GM12878 (cell line): ENCODE measurements around the gene WWC2. TPM values are rescaled to one million over a fixed set of nuclear protein-coding genes. Genes with fewer than 3 reads are reported as not detected.

Source experiments
- ATAC-seq: fragments of 200-7000 bp; cut with Tn5 transposase; 3 replicates; pipeline ENCODE4 v1.9.1; 2020; ENCODE audit warnings: mild to moderate bottlenecking, moderate library complexity
- BruUV-seq: library from RNA; stranded (reverse); fragments of 400-500 nt; replicated peaks from 2 replicates; lab custom pipeline; 2021; lab: Mats Ljungman, UMichigan
- CTCF ChIA-PET: fragments of 300-600 bp; sonication (Branson Sonifier 250); formaldehyde crosslinking; extraction: SDS; loops from one replicate; lab custom pipeline; 2021; ENCODE audit warnings: inconsistent platforms; lab: Yijun Ruan, JAX
- POLR2A ChIA-PET: fragments of 350-600 bp; formaldehyde crosslinking; extraction: SDS; loops from one replicate; lab custom pipeline; 2021; ENCODE audit warnings: inconsistent platforms; lab: Charles Lee
- RAD21 ChIA-PET: fragments of 300-600 bp; sonication (Branson Sonifier 250); formaldehyde crosslinking; loops from one replicate; lab custom pipeline; 2023; ENCODE audit warnings: antibody characterized with exemption; ENCODE audit not compliant: unreplicated experiment; lab: Charles Lee
- SMC1A ChIA-PET: fragments of 300-600 bp; sonication (Branson Sonifier 250); formaldehyde crosslinking; loops from one replicate; lab custom pipeline; 2023; ENCODE audit not compliant: unreplicated experiment, uncharacterized antibody; lab: Charles Lee
- DNase-seq: peaks from one replicate; pipeline ENCODE4 v3.0.0-alpha.2; 2011; ENCODE audit warnings: low read depth, low spot score
- FAIRE-seq: peaks from 3 replicates; lab custom pipeline; 2011; peaks lifted over from hg19 to GRCh38; lab: Jason Lieb, UNC
- H2AFZ ChIP-seq: 2 replicates; pipeline ENCODE4 v1.6.0; 2011; ENCODE audit warnings: low read depth, low read length, control low read depth; ENCODE audit not compliant: control insufficient read depth
- H3K27ac ChIP-seq: 2 replicates; pipeline ENCODE4 v1.5.1; 2011; ENCODE audit warnings: control low read depth; ENCODE audit not compliant: control insufficient read depth, insufficient read depth
- H3K27me3 ChIP-seq, 2 experiments: replicated peaks in 1 of 2; 2 replicates each; pipeline versions ENCODE4 v1.6.0 to v1.6.1; 2011; ENCODE audit warnings: low read length in 1 of 2; ENCODE audit not compliant: control insufficient read depth in 2 of 2, insufficient read depth in 2 of 2
- H3K36me3 ChIP-seq, 2 experiments: 2 replicates each; pipeline ENCODE4 v1.5.1; 2011; ENCODE audit warnings: low read length in 1 of 2; ENCODE audit not compliant: control insufficient read depth in 2 of 2, insufficient read depth in 2 of 2
- H3K4me1 ChIP-seq: 2 replicates; pipeline ENCODE4 v1.6.1; 2011; ENCODE audit warnings: mild to moderate bottlenecking, low read length, moderate library complexity, mixed read lengths; ENCODE audit not compliant: control insufficient read depth, insufficient read depth
- H3K4me2 ChIP-seq: 2 replicates; pipeline ENCODE4 v1.6.0; 2011; ENCODE audit warnings: control low read depth; ENCODE audit not compliant: control insufficient read depth, insufficient read depth
- H3K4me3 ChIP-seq: fragments of 200-600 bp; sonication (generic); 2 replicates; pipeline ENCODE4 v1.5.1; 2016
- H3K79me2 ChIP-seq: 2 replicates; pipeline ENCODE4 v1.6.0; 2011; ENCODE audit warnings: low read length; ENCODE audit not compliant: control insufficient read depth, insufficient read depth
- H3K9ac ChIP-seq: 2 replicates; pipeline ENCODE4 v1.8.0; 2011; ENCODE audit warnings: low read length, control low read depth, mixed read lengths; ENCODE audit not compliant: control insufficient read depth, insufficient read depth
- H3K9me3 ChIP-seq: replicated peaks from 3 replicates; pipeline ENCODE4 v1.5.1; 2011; ENCODE audit warnings: mild to moderate bottlenecking, low read length; ENCODE audit not compliant: control insufficient read depth, insufficient read depth
- H4K20me1 ChIP-seq: 2 replicates; pipeline ENCODE4 v1.6.0; 2011; ENCODE audit not compliant: control insufficient read depth, insufficient read depth
- ATF7 ChIP-seq: fragments of 450-650 bp; IDR thresholded peaks from 2 replicates; pipeline ENCODE4 v1.6.1; 2016; ENCODE audit warnings: low read depth, mild to moderate bottlenecking
- BMI1 ChIP-seq: fragments of 450-650 bp; IDR thresholded peaks from 2 replicates; pipeline ENCODE4 v1.6.1; 2016; ENCODE audit warnings: mild to moderate bottlenecking, moderate library complexity, borderline replicate concordance
- CHD2 ChIP-seq: IDR thresholded peaks from 2 replicates; pipeline ENCODE4 v1.6.1; 2011; ENCODE audit warnings: low read depth, low read length, improper control_type of control experiment, borderline replicate concordance
- JUND ChIP-seq: IDR thresholded peaks from 2 replicates; pipeline ENCODE4 v1.6.1; 2012; ENCODE audit warnings: low read depth, mild to moderate bottlenecking, low read length, improper control_type of control experiment, moderate library complexity
- NFIC ChIP-seq: IDR thresholded peaks from 2 replicates; pipeline ENCODE4 v1.6.1; 2012; ENCODE audit warnings: low read depth, mild to moderate bottlenecking, inconsistent platforms, low read length, moderate library complexity
- NFXL1 ChIP-seq: fragments of 450-650 bp; IDR thresholded peaks from 2 replicates; pipeline ENCODE4 v1.6.1; 2017; ENCODE audit warnings: antibody characterized with exemption, mild to moderate bottlenecking, borderline replicate concordance
- PAX8 ChIP-seq: fragments of 450-650 bp; IDR thresholded peaks from 2 replicates; pipeline ENCODE4 v1.6.1; 2017; ENCODE audit warnings: mild to moderate bottlenecking, moderate library complexity
- SMAD5 ChIP-seq: IDR thresholded peaks from 2 replicates; pipeline ENCODE4 v1.6.1; 2016; ENCODE audit warnings: antibody characterized with exemption, low read depth
- SMC3 ChIP-seq: IDR thresholded peaks from 2 replicates; pipeline ENCODE4 v1.6.1; 2011; ENCODE audit warnings: low read length, improper control_type of control experiment, borderline replicate concordance
- SRF ChIP-seq, 2 experiments: IDR thresholded peaks; 2 replicates each; pipeline ENCODE4 v1.6.1; 2011; ENCODE audit warnings: low read depth in 2 of 2, low read length in 2 of 2, mild to moderate bottlenecking in 1 of 2, moderate library complexity in 1 of 2
- TCF3 ChIP-seq: IDR thresholded peaks from 2 replicates; pipeline ENCODE4 v1.6.1; 2012; ENCODE audit warnings: low read depth, mild to moderate bottlenecking, low read length, borderline replicate concordance; ENCODE audit not compliant: insufficient read depth
- WRNIP1 ChIP-seq: IDR thresholded peaks from 2 replicates; pipeline ENCODE4 v1.6.1; 2011; ENCODE audit warnings: low read depth, low read length, improper control_type of control experiment, borderline replicate concordance
- ZNF24 ChIP-seq: fragments of 450-650 bp; IDR thresholded peaks from 2 replicates; pipeline ENCODE4 v1.6.1; 2017; ENCODE audit warnings: antibody characterized with exemption, mild to moderate bottlenecking
- in situ Hi-C: fragments of 300-500 bp; cut with MboI; formaldehyde crosslinking; loops from 9 replicates; pipeline ENCODE4 v1.14.3; 2018; ENCODE audit warnings: mixed read lengths
- intact Hi-C: fragments of 100-400 bp; cut with micrococcal nuclease; formaldehyde crosslinking; loops from one replicate; pipeline ENCODE4 v1.14.2; 2022; ENCODE audit not compliant: unreplicated experiment
- polyA plus RNA-seq, 11 experiments: library from polyadenylated mRNA; depleted of rRNA in 4 of 11; unstranded in 6 of 11; stranded (reverse) in 5 of 11; fragments of >200 nt; fragmentation: Nextera tagmentation in 4 of 11; fragmentation: Illumina TruSeq in 1 of 11; extraction: Ambion mirVana in 4 of 11; extraction: Trizol in 1 of 11; gene quantifications; 1 replicate in 1 of 11; 2 replicates in 10 of 11; pipeline versions ENCODE4 v1.2.1 to v1.2.3, GENCODE V29; 2011 to 2016; ENCODE audit warnings: inconsistent platforms in 2 of 11, missing spikeins in 2 of 11, low read depth in 1 of 11
- total RNA-seq, 4 experiments: library from RNA; depleted of rRNA in 3 of 4; stranded (reverse); fragments of >200 nt in 3 of 4; fragmentation: Illumina TruSeq in 1 of 4; extraction: Trizol in 1 of 4; gene quantifications; 2 replicates each; pipeline versions ENCODE4 v1.2.1 to v1.2.3, GENCODE V29; 2013 to 2021
- TF ChIP-seq, protein P1 (sequence below): fragments of 450-650 bp; IDR thresholded peaks from 2 replicates; pipeline ENCODE4 v1.6.1; 2016; ENCODE audit warnings: mild to moderate bottlenecking, moderate library complexity, borderline replicate concordance

Gene WWC2
- total and polyA plus RNA-seq, 10 of the 15 experiments (the other 5 are each of a cell fraction or from before 2014, with no cell fraction given), result 0.02 to 0.72 (median 0.06) TPM; not detected in 3

DNA sequence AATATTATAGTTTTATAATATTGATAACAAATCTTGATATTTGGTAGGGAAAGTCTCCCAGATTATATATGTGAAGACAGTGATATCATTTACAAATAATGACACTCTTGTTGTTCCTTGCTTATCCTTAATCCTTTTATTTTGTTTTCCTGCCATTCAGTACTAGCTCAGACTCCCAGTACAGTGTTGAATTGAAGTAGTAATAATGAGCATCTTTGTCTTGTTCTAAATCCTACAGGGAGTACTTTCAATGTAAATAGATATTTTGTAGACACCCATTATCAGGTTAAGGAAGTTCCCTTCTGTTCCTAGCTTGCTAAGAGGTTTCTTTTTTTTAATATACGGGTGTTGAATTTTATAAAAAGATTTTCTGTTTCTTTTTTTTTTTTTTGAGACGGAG, 33.0 kb downstream of the WWC2 start (continued):
- TF ChIP-seq, protein P1, sequence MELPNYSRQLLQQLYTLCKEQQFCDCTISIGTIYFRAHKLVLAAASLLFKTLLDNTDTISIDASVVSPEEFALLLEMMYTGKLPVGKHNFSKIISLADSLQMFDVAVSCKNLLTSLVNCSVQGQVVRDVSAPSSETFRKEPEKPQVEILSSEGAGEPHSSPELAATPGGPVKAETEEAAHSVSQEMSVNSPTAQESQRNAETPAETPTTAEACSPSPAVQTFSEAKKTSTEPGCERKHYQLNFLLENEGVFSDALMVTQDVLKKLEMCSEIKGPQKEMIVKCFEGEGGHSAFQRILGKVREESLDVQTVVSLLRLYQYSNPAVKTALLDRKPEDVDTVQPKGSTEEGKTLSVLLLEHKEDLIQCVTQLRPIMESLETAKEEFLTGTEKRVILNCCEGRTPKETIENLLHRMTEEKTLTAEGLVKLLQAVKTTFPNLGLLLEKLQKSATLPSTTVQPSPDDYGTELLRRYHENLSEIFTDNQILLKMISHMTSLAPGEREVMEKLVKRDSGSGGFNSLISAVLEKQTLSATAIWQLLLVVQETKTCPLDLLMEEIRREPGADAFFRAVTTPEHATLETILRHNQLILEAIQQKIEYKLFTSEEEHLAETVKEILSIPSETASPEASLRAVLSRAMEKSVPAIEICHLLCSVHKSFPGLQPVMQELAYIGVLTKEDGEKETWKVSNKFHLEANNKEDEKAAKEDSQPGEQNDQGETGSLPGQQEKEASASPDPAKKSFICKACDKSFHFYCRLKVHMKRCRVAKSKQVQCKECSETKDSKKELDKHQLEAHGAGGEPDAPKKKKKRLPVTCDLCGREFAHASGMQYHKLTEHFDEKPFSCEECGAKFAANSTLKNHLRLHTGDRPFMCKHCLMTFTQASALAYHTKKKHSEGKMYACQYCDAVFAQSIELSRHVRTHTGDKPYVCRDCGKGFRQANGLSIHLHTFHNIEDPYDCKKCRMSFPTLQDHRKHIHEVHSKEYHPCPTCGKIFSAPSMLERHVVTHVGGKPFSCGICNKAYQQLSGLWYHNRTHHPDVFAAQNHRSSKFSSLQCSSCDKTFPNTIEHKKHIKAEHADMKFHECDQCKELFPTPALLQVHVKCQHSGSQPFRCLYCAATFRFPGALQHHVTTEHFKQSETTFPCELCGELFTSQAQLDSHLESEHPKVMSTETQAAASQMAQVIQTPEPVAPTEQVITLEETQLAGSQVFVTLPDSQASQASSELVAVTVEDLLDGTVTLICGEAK, result no peak
- no peak for TF ChIP-seq PAX8
- no peak for TF ChIP-seq ZNF24
- no peak for TF ChIP-seq ATF7
- TF ChIP-seq WRNIP1, result no peak
- TF ChIP-seq TCF3, result no peak
- TF ChIP-seq SMAD5, result no peak

DNA sequence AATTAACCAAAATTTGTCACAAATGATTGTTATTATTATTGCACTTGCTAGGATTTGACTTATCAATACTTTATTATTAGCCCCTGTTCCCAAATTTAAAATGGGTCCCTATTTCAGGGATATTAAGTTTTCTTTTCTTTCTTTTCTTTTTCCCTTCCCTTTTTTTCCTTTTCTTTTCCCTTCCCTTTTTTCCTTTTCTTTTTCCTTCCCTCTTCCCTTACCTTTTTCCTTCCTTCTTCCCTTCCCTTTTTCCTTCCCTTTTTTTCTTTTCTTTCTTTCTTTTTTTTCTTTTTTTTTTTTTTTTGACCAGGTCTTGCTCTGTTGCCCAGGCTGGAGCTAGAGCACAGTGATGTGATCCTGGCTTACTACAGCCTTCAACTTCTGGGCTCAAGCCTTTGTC, 33.8 kb downstream of the WWC2 start:
- ATAC-seq (no peak), FAIRE-seq (no peak), DNase-seq (no peak)
- Histone ChIP-seq H3K9ac (no peak overlapping the region), H3K27me3 (no peaks in the 10 kb centered on the region; a peak in 1 of 4 replicates), H3K9me3 (no peaks in the 10 kb centered on the region), H3K27ac (no peak overlapping the region), H3K36me3 (no peaks in the 10 kb centered on the region), H3K79me2 (no peaks in the 10 kb centered on the region), H3K4me3 (no peak overlapping the region), H3K4me2 (no peak overlapping the region), H3K4me1 (no peaks in the 10 kb centered on the region), H2AFZ (no peak overlapping the region), H4K20me1 (no peaks in the 10 kb centered on the region)
- SMC1A ChIA-PET, result no interaction called here
- CTCF ChIA-PET, result no interaction called here
- no TSS peak for BruUV-seq
- in situ Hi-C loops, result no loop called here
- RAD21 ChIA-PET, result no interaction called here
- POLR2A ChIA-PET, result no interaction called here
- intact Hi-C loops, result no loop called here
- TF ChIP-seq NFXL1 (no peak), SRF (IDR thresholded peaks at IDR 0.05; ENCODE audit: low read depth in 2 of 2, low read length in 2 of 2) (no peak), JUND (no peak), SMC3 (no peak), CHD2 (no peak), BMI1 (no peak), NFIC (no peak)
